KBM-7 (cell line): ENCODE data around the gene MSMO1.
"Not testable (repeated sequence)": the region's sequence is repeated elsewhere in the genome, so short reads cannot be mapped to it uniquely, and the experiment has no call there.

Experiments
- DNase-seq: peaks from one replicate; pipeline ENCODE4 v3.0.0-alpha.2; 2015
- in situ Hi-C: fragments of 300-500 bp; cut with MboI; formaldehyde crosslinking; loops from 2 replicates; pipeline ENCODE4 v1.14.3; 2020; ENCODE audit warnings: low sequenced_read_pairs, low pct_unique_long_range_greater_than_20kb, mixed read lengths

The MSMO1 gene

DNA sequence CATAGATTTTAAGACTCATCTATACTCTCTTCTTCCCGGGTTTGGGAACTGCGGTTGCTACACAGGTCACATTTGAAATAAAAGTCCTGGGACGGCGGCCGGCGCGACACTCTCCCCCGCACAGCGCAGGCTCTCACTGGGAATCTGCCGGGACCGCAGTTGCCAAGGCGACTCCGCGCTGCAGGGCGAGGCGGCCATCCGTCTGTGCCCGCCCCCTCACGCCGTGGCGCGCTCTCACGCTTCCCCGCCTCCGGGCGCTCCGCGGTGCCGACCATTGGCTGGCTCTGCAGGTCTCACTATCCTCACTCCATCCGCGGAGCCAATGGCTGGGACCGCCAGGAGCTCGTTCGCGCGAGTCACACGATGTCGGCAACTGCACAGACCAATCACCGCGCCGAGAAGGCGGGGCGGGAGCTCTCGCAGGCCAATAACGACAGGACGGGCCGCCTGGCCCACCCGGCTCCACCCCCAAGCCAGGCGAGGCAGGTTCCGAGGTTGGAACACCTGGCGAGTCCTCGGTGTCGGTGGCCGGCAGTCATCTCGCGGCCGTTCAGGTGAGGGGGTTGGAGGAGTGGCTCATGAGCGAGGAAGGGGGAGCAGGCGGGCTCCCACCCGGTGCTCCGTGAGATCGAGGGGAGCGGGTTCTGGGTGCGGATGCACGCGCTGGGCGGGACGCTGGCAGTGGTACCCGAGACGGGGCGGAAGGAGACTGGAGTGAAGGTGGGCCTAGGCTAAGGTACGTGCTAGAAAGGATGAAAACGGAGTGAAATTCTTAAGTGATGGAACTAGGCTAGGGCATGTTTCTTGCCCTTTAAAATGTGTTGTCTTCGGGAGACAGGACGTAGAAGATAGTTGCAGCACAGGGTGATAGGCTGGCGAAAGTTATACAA lies at the start of gene MSMO1:
MSMO1 (plus strand) TSS at position 459 of the 890 bp plus-strand sequence. CDS start 5,702 bp downstream, outside the sequence.
- in situ Hi-C loops = loop anchor here (25.0 kb wide), 1 partner anchor 190 kb away; no protein-coding TSS in a partner anchor
- DNase-seq = peak; percentile 99

DNA sequence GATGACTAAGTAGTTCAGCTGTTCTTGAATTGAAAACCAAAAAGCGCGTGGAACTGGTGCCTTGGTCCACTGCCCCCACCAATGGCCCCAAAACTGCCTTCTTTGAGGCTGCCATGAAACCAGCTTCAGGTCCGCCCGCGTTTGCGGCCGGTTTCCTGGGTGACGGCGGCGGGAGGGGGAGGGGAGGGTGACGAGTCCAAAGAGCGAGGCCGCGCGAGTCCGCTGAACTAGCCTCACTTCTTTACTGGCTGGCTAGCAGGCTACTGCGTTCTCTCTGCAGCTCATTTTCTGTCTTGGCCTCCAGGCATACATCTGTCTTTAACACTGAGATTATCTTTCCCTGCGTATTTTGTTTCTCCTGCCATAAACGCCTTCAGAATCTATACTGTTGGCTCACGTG lies 47.9 kb upstream of the MSMO1 start:
- in situ Hi-C loops, DNase-seq: not testable (repeated sequence)

DNA sequence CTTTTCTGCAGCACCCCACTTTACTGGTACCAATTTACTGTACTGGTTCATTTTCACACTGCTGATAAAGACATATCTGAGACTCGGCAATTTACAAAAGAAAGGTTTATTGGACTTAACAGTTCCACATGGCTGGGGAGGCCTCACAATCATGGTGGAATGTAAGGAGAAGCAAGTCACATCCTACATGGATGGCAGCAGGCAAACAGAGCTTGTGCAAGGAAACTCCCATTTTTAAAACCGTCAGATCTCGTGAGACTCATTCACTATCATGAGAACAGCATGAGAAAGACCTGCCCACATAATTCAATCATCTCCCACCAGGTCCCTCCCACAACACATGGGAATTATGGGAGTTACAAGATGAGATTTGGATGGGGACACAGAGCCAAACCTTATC lies 42.8 kb upstream of the MSMO1 start:
- in situ Hi-C loops, DNase-seq: not testable (repeated sequence)

DNA sequence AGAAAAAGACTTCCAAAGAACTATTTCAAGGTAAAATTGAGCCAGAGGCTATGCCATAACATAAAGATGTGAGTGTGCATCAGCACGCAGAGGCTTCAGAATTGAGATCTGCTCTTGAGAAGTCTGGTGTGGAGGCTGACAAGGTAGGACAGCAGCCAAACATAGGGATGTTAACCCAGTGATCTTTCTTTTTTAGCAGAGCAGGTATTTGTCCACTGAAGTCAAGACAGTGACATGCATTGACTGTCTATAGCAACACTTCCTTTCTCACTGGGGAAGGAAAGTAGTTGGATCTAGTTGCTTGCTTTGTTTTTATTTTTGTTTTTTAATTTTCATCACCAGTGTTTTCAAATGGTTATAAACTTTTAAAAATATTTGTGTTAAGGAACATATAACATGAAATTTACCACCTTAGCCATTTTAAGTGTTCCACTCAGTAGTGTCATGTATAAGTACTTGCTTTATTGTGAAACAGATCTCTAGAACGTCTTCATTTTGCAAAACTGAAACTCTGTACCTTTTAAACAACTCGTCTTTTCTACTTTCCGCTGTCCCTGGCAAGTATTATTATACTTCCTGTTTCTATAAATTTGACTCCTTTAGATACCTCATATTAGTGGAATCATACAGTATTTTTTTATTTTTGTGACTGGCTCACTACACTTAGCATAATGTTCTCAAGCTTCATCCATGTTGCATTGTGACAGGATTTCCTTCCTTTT lies 40.7 kb upstream of the MSMO1 start:
- in situ Hi-C loops, DNase-seq: not testable (repeated sequence)

DNA sequence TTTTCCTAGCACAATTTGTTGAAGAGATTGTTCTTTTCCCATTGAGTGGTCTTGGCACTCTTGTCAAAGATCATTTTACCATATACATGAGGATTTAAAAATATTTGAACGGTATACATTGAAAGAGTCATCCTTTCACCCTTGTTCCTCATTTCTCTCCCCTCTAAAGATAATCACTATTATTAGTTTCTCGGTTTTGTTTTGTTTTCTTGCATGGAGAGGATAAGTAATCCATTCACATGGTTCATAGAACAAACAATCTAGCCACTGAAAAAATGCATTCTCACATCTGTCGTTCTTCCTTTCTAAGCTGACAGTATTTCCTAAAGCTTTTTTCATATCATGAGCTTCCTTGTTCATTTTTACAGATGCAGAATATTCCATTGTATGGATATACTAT lies 39.2 kb upstream of the MSMO1 start:
- no peak for DNase-seq
- in situ Hi-C loops = no loop called here

DNA sequence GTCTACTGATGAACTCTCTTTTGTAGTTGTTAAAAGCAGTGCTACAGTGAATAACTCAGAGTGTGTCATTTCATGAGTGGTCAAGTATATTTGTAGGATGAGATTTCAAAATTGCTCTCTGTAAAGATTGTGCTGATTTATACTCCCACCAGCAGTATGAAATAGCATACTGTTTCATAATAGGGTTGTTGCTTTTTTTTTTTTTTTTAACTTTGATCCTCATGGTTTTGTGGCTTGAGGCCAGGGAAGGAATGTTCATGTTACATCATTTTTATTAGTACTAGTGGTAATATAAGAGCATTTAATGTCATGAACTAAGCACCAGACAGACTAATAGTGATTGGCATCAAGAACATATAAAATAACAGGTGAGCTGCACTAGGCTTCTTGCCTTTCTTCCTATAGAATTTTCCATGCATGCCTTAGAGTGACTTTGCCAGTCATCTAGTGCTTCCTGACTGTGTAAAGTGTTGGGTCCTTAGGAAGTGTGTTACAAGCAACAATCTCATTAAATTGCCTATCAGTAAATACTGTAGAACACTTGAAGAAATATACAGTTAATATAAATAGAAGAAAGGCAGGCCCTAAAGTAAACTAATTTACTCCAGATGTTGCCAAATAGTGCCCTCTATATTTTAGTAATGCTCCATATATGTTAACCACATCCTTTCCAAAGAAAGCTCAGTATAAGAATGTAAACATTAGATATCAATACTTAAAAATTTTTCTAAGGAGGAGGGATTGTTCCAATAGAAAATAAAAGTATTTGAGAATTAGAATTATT lies 38.6 kb upstream of the MSMO1 start:
- in situ Hi-C loops = no loop called here
- DNase-seq = peak; percentile 25

DNA sequence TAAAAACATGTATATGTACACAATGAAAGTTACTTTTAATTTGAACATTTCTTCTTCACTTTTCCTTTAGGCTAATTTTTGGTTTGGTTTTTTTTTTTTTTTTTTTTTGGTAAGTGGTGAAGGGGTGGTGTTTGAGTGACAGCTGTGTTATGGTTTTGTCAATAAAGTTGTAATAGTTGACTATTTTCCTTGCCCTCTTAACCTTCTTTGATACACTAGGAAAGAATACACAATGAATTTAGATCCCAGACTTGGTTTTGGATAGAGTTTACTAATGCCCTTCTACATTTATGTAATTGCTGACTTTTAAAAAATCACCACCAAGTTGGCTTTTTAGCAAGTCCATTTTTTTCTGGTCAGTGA lies 38.1 kb upstream of the MSMO1 start:
- DNase-seq = no peak
- in situ Hi-C loops = no loop called here

DNA sequence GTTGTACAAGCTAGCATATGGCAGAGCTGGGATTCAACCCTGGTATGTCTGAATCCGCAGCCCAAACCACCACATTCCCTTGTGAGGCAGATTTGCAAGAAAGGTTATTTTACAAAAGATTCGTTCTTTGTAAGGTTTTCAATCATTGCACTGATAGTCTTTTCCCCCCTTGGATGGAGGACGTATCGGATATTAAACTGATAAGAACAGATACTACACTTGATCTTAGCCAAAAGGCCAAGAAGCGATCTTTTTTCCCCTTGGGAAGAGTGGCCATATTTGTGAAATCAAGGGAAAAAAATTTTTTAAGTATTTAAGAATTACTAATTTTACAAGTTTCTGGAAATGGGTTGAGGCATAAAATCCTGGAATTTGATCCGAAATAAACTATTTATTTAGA lies 34.4 kb upstream of the MSMO1 start:
- in situ Hi-C loops = no loop called here
- DNase-seq = no peak

DNA sequence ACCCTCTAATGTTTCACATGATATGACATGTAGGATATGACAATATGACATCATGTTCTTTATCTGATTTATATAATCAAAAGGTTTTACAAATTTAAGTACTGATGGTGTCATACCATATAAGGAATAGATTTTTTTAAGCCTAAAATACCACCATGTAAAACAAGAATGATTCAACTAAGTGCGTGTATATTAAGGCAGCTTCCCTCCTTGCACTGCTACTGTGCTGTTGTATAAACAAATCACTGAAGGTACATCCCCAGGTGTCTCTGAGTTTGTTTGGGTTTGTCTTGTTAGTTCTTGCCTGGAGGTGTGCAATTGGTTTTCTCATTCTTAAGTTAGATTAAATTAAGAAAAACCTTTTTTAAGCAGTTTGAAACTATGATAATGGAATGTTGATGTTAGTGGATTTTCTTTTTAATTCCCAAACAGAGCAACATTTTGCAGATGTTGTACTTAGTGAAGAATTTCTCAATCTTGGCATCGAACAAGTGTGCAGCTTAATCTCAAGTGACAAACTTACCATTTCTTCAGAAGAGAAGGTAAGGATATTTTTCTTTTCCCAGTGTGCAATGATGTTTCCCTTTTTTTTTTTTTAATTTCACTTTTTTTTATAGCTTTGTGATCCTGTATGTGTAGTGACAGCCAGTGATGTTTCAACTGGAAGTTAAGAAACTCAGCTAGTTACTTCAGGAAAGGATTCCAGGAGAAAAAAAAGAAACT lies 33.4 kb upstream of the MSMO1 start:
- no peak for DNase-seq
- in situ Hi-C loops = no loop called here

DNA sequence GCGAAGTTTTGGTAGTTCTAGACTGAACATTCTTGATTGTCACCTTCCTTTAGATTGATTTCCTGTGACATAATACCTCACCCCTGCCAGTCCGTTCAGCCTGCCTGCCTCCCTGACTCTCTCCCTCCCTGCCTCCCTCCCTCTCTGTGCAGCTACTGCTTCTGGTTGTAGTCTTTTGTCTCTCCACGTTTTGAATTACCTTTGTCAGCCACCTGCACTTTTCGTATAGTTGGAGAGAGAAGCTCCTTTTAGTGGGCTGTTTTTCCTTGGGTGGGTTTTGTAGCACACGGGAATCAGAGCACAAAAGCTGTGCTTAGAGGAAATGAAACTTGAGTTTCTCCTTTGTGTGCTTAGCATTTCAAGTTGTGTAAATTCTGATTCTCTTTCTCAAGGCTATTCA lies 32.6 kb upstream of the MSMO1 start:
- in situ Hi-C loops = no loop called here

DNA sequence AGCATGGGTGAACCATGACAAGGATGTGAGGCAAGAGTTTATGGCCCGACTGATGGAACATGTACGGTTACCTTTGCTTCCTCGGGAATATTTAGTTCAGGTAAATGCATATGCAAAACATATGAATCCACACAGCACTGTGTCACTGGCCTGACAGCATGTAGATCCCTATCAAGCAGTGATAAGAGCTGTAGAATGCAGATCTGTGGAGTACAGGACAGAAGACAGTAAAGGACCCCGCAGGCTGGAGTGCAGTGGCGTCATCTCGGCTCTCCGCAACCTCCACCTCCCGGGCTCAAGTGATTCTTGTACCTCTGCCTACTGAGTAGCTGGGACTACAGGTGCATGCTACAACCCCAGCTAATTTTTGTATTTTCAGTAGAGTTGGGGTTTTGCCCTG lies 29.8 kb upstream of the MSMO1 start:
- DNase-seq = no peak
- in situ Hi-C loops = no loop called here

More for the DNA sequence above, 32.6 kb upstream of the MSMO1 start:
- DNase-seq = no peak

DNA sequence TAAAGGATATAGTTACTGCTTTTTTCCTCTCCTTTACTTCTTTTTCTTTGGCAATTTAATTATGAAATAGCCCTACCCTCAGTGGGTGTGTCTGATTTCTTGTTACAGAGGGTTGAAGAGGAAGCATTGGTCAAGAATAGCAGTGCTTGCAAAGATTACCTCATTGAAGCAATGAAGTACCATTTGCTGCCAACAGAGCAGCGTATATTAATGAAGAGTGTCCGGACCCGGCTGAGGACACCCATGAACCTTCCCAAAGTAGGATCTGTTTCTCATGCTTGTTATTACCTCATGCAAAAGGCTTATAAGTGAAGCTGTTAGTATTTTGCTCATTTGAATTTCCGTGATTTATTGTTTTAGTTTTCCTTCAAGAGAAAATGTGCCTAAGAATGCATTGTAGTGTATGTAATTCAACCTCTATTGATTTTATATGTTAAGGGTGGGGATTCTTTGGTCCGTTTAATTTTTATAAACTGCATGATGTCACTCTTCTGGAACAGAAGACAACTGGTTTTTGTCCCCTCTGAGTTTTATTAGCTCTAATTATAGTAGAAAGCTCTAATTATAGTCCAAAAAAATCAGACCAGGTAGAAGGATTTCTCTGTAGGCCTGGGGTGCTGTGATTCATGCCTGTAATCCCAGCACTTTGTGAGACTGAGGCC lies 27.9 kb upstream of the MSMO1 start:
- DNase-seq = no peak
- in situ Hi-C loops = no loop called here

DNA sequence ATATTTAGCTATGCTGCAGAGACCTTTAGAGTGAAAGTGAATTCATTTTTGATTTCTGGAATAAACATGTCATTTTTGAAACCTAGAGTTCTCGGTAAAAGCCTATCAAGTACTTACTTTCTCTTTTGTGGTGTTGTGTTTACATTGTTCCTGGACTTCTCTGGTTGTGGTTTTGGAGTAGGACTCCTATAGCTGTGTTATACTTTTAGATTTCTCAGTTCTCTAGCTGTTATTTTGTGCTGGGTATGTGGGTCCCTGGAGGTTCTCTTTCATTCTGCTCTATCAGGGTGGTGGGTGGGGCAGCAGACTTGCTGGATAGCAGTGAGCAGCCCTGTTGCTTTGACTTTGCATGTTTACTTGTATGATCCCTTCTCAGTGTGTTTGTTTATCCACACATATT lies 25.6 kb upstream of the MSMO1 start:
- in situ Hi-C loops = no loop called here
- no peak for DNase-seq

DNA sequence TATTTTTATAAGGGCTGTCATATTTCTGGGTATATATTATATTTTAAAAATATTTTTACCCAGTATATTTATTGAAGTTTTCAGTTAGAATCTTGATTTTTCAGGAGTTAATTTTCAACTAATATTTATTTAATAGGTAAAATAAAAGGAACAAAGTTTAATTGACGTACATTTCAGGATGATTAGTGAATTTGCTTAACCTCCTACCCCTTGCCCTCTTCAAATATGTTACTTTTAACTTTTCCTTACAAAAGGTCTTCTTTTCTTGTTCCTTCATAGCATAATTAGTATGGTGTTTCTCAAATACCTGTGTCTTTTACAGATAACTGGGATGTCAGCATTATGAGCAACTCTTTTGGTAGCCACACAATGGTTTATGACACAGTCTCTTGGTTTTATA lies 24.8 kb upstream of the MSMO1 start:
- in situ Hi-C loops = no loop called here

DNA sequence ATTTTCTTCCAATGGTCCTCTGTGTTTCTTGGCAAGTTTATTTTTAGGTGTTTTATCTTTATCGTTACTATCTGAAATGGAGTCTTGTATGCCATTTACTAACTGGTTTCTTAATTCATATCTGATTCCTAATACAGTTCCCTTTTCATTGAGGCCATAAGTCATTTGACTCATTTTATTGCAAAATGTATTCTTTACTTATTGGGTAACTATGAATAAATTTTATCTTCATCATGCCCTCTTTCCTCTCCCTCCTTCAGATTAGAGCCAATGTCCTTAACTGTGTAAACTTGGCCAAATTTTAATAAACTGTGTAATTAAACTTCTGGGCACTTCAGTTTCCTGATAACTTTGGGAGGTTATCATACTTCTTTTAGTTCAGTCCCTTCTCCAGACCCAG lies 19.3 kb upstream of the MSMO1 start:
- in situ Hi-C loops = no loop called here
- DNase-seq = no peak

More for the DNA sequence above, 24.8 kb upstream of the MSMO1 start:
- no peak for DNase-seq

DNA sequence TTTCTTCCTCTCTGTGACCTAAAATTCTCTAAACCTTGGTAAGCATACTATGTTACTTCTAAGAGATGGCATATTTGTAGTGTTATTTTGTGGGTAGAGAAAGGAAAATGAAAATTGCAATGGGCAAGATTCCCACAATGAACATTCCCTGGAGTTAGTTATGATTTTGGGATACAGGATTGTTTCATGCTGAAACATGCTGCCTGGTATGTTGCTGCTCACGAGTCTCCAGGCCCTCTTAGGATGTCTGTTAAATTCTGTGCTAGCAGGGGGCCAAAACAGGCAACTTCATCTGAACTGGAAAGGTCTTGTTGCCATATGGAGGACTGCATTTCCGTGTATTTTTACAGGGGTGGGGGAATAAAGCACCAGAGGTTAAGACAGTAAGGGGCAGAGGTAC lies 18.9 kb upstream of the MSMO1 start:
- in situ Hi-C loops = no loop called here
- no peak for DNase-seq

DNA sequence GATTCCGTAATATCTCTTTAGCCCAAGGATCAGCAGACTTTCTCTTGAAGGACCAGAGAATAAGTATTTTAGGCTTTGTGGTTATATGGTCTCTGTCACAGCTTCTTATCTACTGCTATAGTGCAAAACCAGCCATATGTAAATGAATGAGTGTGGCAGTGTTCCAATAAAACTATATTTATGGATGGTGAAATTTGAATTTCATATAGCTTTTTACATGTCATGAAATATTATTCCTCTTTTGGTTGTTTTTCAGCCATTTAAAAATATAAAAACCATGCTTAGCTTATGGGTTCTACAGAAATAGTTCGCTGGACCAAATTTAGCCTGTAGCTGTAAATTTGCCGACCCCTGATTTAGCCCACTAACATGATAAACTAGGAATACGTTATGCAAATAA lies 18.0 kb upstream of the MSMO1 start:
- in situ Hi-C loops = no loop called here
- DNase-seq = no peak

DNA sequence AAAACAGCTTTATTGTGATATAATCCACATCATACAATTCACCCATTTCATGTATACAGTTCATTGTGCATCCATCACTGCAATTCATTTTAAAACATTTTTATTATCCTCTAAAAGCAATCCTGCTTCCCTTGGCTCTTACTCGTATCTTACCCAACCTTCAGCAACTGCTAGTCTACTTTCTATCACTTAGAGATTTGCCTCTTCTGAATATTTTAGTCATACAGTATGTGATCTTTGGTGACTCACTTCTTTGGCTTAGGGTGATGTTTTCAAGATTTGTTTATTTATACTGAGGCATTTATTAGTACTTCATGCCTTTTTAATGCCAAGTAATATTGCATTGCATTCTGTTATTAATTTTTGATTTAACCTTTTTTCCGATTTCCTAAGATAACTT lies 15.0 kb upstream of the MSMO1 start:
- in situ Hi-C loops = no loop called here
- no peak for DNase-seq

DNA sequence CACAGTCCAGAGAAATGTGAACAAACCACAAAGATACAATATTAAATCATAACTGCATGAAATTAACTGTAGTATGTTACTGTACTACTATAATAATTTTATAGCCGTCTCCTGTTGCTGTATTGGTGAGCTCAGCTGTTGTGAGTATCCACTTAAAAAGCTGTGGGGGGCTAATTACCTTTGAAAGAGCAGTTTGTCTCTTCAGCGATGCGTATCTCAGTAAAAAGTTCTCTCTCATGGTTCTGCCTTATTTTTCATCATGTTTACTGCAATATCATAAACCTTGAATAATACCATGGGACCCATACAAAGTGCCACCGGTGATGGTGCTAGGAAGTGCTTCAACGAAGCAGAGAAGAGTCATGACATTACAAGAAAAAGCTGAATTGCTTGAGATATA lies 8.4 kb upstream of the MSMO1 start:
- DNase-seq = no peak
- in situ Hi-C loops = no loop called here
